ENCODE data around the gene IL19. TPM values are rescaled to one million over a fixed set of nuclear protein-coding genes. Genes with fewer than 3 reads are reported as not detected.

Gene IL19
- total RNA-seq, 1 donor from 2014 or later: not detected

DNA sequence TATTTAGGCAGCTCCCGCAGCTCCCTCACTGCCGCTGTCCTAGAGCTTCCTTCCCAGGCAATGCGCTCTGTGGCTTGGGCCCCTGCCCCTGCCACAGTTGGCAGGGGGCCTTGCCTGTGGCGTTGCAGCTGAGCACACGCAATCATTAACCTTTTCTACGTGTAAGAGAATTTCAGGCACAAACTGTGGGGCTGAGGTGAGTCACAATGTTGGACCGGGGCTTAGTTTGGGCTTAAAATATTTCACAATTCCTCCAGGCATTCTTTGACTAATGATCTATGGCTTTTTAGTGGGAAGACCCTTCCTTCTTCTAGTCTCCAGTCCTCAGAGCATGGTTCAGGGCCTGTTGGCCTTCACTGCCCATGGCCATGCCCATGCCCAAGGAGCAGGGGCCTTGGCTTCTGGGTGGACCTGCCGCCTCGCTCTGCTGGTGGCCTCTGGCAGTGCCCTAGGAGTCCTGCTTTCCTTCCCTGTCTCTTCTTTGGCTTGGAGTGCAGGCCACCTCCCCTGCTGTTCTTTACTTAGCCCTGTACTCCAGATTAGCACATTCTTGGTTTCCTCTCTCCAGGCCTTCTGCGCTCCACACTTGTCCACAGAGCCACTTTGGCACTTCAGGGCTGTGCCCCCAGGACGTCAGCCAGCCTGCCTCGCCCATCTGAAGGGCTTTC lies 46.6 kb upstream of the IL19 start:
- Mint-ChIP-seq H3K36me3 (no peaks in the 10 kb centered on the region), H3K27ac (peak overlapping the region; percentile 58), H3K9me3 (no peaks in the 10 kb centered on the region)

GRCh38 chr1:206725109-206725963 lies 45.2 kb upstream of the IL19 start:
- Mint-ChIP-seq H3K4me3 (no peak overlapping the region), H3K9me3 (no peaks in the 10 kb centered on the region), H3K4me1 (ENCODE audit: unreplicated experiment) (peaks cover 8% of the 10 kb centered on the region), H3K27me3 (no peaks in the 10 kb centered on the region), H3K27ac (no peak overlapping the region), H3K36me3 (no peaks in the 10 kb centered on the region)
- DNase-seq (ENCODE audit: extremely low spot score, unreplicated experiment): no peak
- TF ChIP-seq, protein P1, sequence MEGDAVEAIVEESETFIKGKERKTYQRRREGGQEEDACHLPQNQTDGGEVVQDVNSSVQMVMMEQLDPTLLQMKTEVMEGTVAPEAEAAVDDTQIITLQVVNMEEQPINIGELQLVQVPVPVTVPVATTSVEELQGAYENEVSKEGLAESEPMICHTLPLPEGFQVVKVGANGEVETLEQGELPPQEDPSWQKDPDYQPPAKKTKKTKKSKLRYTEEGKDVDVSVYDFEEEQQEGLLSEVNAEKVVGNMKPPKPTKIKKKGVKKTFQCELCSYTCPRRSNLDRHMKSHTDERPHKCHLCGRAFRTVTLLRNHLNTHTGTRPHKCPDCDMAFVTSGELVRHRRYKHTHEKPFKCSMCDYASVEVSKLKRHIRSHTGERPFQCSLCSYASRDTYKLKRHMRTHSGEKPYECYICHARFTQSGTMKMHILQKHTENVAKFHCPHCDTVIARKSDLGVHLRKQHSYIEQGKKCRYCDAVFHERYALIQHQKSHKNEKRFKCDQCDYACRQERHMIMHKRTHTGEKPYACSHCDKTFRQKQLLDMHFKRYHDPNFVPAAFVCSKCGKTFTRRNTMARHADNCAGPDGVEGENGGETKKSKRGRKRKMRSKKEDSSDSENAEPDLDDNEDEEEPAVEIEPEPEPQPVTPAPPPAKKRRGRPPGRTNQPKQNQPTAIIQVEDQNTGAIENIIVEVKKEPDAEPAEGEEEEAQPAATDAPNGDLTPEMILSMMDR (conservative IDR thresholded peaks at IDR 0.05): peak; percentile 71

More for the DNA sequence above, 46.6 kb upstream of the IL19 start:
- Mint-ChIP-seq H3K4me3 (peak overlapping the region; percentile 51), H3K27me3 (no peaks in the 10 kb centered on the region), H3K4me1 (ENCODE audit: unreplicated experiment) (peaks cover 11% of the 10 kb centered on the region)
- TF ChIP-seq, protein P1 (conservative IDR thresholded peaks at IDR 0.05): no peak
- DNase-seq (ENCODE audit: extremely low spot score, unreplicated experiment): no peak

- Mint-ChIP-seq H3K4me1 (ENCODE audit: unreplicated experiment) (peaks cover 8% of the 10 kb centered on the region), H3K9me3 (no peaks in the 10 kb centered on the region), H3K27me3 (no peaks in the 10 kb centered on the region), H3K27ac (no peak overlapping the region), H3K4me3 (no peak overlapping the region), H3K36me3 (peaks cover 4% of the 10 kb centered on the region)
- DNase-seq (ENCODE audit: extremely low spot score, unreplicated experiment): no peak
- TF ChIP-seq, protein P1 (conservative IDR thresholded peaks at IDR 0.05): no peak
Measured at GRCh38 chr1:206727981-206728696, 42.4 kb upstream of the IL19 start.

GRCh38 chr1:206728697-206728987 lies 41.9 kb upstream of the IL19 start:
- no peak for DNase-seq (ENCODE audit: extremely low spot score, unreplicated experiment)
- Mint-ChIP-seq H3K27ac (no peak overlapping the region), H3K4me1 (ENCODE audit: unreplicated experiment) (peaks cover 7% of the 10 kb centered on the region), H3K27me3 (no peaks in the 10 kb centered on the region), H3K36me3 (peaks cover 4% of the 10 kb centered on the region), H3K4me3 (no peak overlapping the region), H3K9me3 (no peaks in the 10 kb centered on the region)
- TF ChIP-seq, protein P1 (conservative IDR thresholded peaks at IDR 0.05): no peak

- H3K4me3 Mint-ChIP-seq: no peak overlapping the region
- no peaks in the 10 kb centered on the region for H3K9me3 Mint-ChIP-seq
- no peak for DNase-seq (ENCODE audit: extremely low spot score, unreplicated experiment)
- TF ChIP-seq, protein P1 (conservative IDR thresholded peaks at IDR 0.05): no peak
- no peak overlapping the region for H3K27ac Mint-ChIP-seq
- H3K36me3 Mint-ChIP-seq: peaks cover 4% of the 10 kb centered on the region
- no peaks in the 10 kb centered on the region for H3K27me3 Mint-ChIP-seq
- peaks cover 3% of the 10 kb centered on the region for H3K4me1 Mint-ChIP-seq (ENCODE audit: unreplicated experiment)
Measured at GRCh38 chr1:206729050-206729449, 41.5 kb upstream of the IL19 start.
